HG03103 (cell line): ENCODE results near the gene AIFM1.

ENCODE experiments used
- ATAC-seq: cut with Tn5 transposase; IDR thresholded peaks from one replicate; pipeline ENCODE4 v1.9.1; 2021; ENCODE audit warnings: low read depth; ENCODE audit not compliant: unreplicated experiment

Gene AIFM1

GRCh38 chrX:130171446-130172126 lies 5.9 kb upstream of the AIFM1 start, which contains the start of gene RAB33A:
TSS of gene RAB33A (plus strand) at chrX:130171962. CDS start at chrX:130172063, 101 bp downstream.
- ATAC-seq: no peak

- peak; percentile 57 for ATAC-seq
Measured at GRCh38 chrX:130170752-130171445, 5.3 kb upstream of the AIFM1 start.

GRCh38 chrX:130167040-130167439 lies 1.4 kb upstream of the AIFM1 start:
- no peak for ATAC-seq

GRCh38 chrX:130166503-130166777 lies 799 bp upstream of the AIFM1 start:
- ATAC-seq: no peak

- peak; percentile 5 for ATAC-seq
Measured at GRCh38 chrX:130165181-130165702, 399 bp downstream of the AIFM1 start.

GRCh38 chrX:130163398-130163797 lies 2.2 kb downstream of the AIFM1 start:
- ATAC-seq: no peak

GRCh38 chrX:130162094-130162735 lies 3.4 kb downstream of the AIFM1 start:
- ATAC-seq: no peak

GRCh38 chrX:130159776-130160175 lies 5.9 kb downstream of the AIFM1 start:
- ATAC-seq: no peak

GRCh38 chrX:130158311-130158710 lies 7.3 kb downstream of the AIFM1 start:
- ATAC-seq: no peak

- no peak for ATAC-seq
Measured at GRCh38 chrX:130155564-130155963, 10.1 kb downstream of the AIFM1 start.

GRCh38 chrX:130147631-130148030 lies 18.0 kb downstream of the AIFM1 start:
- ATAC-seq: no peak

GRCh38 chrX:130145123-130145522 lies 20.5 kb downstream of the AIFM1 start:
- no peak for ATAC-seq

GRCh38 chrX:130144509-130144908 lies 21.1 kb downstream of the AIFM1 start:
- no peak for ATAC-seq

- no peak for ATAC-seq
Measured at GRCh38 chrX:130139474-130140201, 26.0 kb downstream of the AIFM1 start.

- no peak for ATAC-seq
Measured at GRCh38 chrX:130136961-130137360, 28.7 kb downstream of the AIFM1 start.

GRCh38 chrX:130136496-130136895 lies 29.1 kb downstream of the AIFM1 start:
- ATAC-seq: no peak

GRCh38 chrX:130130990-130131389 lies 34.7 kb downstream of the AIFM1 start:
- ATAC-seq: no peak

- no peak for ATAC-seq
Measured at GRCh38 chrX:130125091-130125874, 40.4 kb downstream of the AIFM1 start.

GRCh38 chrX:130124577-130124976 lies 41.1 kb downstream of the AIFM1 start:
- no peak for ATAC-seq

- ATAC-seq: no peak
Measured at GRCh38 chrX:130121505-130121800, 44.2 kb downstream of the AIFM1 start.
